Panc1 (cell line): ENCODE results near the gene POLE. TPM values are rescaled to one million over a fixed set of nuclear protein-coding genes. Genes with fewer than 3 reads are reported as not detected.

Experiments
- ATAC-seq: fragments of 200-7000 bp; cut with Tn5 transposase; 2 replicates; pipeline ENCODE4 v1.9.1; 2020; ENCODE audit warnings: mild to moderate bottlenecking, moderate library complexity
- BruUV-seq: library from RNA; stranded (reverse); fragments of 400-500 nt; replicated peaks from 2 replicates; lab custom pipeline; 2021; lab: Mats Ljungman, UMichigan
- CTCF ChIA-PET: fragments of 300-600 bp; sonication (Branson Sonifier 250); formaldehyde crosslinking; loops from one replicate; lab custom pipeline; 2022; ENCODE audit warnings: antibody characterized with exemption; lab: Charles Lee
- POLR2A ChIA-PET: fragments of 300-600 bp; sonication (Branson Sonifier 250); formaldehyde crosslinking; loops from one replicate; lab custom pipeline; 2022; ENCODE audit warnings: antibody characterized with exemption; lab: Charles Lee
- DNase-seq: peaks from one replicate; pipeline ENCODE4 v3.0.0-alpha.2; 2010; ENCODE audit warnings: low read depth, low spot score
- H3K27ac ChIP-seq: 2 replicates; pipeline ENCODE4 v1.5.1; 2011; ENCODE audit warnings: mild to moderate bottlenecking, low read length, inconsistent platforms
- H3K27me3 ChIP-seq: fragments of 200-500 bp; sonication (Bioruptor generic); 2 replicates; pipeline ENCODE4 v1.6.0; 2014; ENCODE audit warnings: low read length, inconsistent platforms; ENCODE audit not compliant: control insufficient read depth, insufficient read depth
- H3K36me3 ChIP-seq: fragments of 200-500 bp; sonication (Bioruptor generic); 2 replicates; pipeline ENCODE4 v1.5.1; 2014; ENCODE audit warnings: inconsistent platforms, mild to moderate bottlenecking, low read length, moderate library complexity; ENCODE audit not compliant: control insufficient read depth, insufficient read depth
- H3K4me1 ChIP-seq: 2 replicates; pipeline ENCODE4 v1.5.1; 2011; ENCODE audit warnings: inconsistent platforms, mild to moderate bottlenecking, low read length, moderate library complexity; ENCODE audit not compliant: control insufficient read depth, insufficient read depth
- H3K4me3 ChIP-seq, 2 experiments: 2 replicates each; pipeline ENCODE4 v1.5.1; 2011 to 2012; ENCODE audit warnings: low read depth in 2 of 2, low read length in 2 of 2, mild to moderate bottlenecking in 2 of 2, inconsistent platforms in 1 of 2, moderate library complexity in 1 of 2
- H3K9me3 ChIP-seq: fragments of 200-500 bp; sonication (Bioruptor generic); 2 replicates; pipeline ENCODE4 v1.5.1; 2014; ENCODE audit warnings: low read depth, mild to moderate bottlenecking, inconsistent platforms, low read length, moderate library complexity; ENCODE audit not compliant: control insufficient read depth, insufficient read depth
- POLR2AphosphoS5 ChIP-seq: IDR thresholded peaks from 2 replicates; pipeline ENCODE4 v1.6.1; 2012; ENCODE audit warnings: mild to moderate bottlenecking, low read depth, low read length, moderate library complexity
- SIN3A ChIP-seq: IDR thresholded peaks from 2 replicates; pipeline ENCODE4 v1.6.1; 2012; ENCODE audit warnings: low read depth, mild to moderate bottlenecking, low read length, moderate library complexity, borderline replicate concordance; ENCODE audit not compliant: insufficient read depth
- TCF7L2 ChIP-seq: IDR thresholded peaks from 2 replicates; pipeline ENCODE4 v1.6.1; 2011; ENCODE audit warnings: mild to moderate bottlenecking, low read depth, low read length, inconsistent platforms
- in situ Hi-C: cut with HindIII; loops from 2 replicates; pipeline ENCODE4 v1.10.0; 2016; ENCODE audit warnings: low sequenced_read_pairs, low pct_unique_long_range_greater_than_20kb
- intact Hi-C: fragments of 100-400 bp; cut with micrococcal nuclease; formaldehyde crosslinking; loops from one replicate; pipeline ENCODE4 v1.10.0; 2022; ENCODE audit not compliant: unreplicated experiment
- total RNA-seq: library from RNA; stranded (reverse); gene quantifications from one replicate; pipeline ENCODE4 v1.2.1, GENCODE V29; 2021; ENCODE audit not compliant: unreplicated experiment
- TF ChIP-seq, protein P1 (sequence below): fragments of 450-650 bp; IDR thresholded peaks from 2 replicates; pipeline ENCODE4 v1.5.1; 2017; ENCODE audit warnings: mild to moderate bottlenecking
- TF ChIP-seq, protein P2 (sequence below), 2 experiments: IDR thresholded peaks; 2 replicates each; pipeline ENCODE4 v1.6.1; 2011 to 2012; ENCODE audit warnings: low read depth in 2 of 2, control low read depth in 1 of 2, low read length in 1 of 2, mild to moderate bottlenecking in 1 of 2, moderate library complexity in 1 of 2; ENCODE audit not compliant: insufficient read depth in 1 of 2

Gene POLE
- total RNA-seq, 1 experiment from 2014 or later = 112 TPM

DNA sequence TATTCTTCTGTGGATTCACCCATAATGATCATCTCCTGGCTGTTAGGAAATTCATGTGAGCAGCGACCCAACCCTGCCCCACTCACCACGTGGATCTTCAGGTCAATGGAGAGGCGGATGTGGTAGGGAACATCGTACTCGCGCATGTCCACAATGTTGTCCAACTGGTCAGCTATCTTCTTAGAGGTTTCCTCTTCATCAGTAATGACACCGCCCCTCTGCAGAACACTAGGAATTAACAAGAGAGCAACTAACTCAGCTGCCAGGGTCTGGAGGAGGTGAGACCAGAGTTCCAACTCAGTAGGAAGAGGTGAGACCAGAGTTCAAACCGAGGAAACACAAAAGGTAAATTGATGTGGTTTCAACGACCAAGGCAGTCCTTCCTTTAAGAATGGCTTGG, 9.7 kb downstream of the POLE start:
- TF ChIP-seq, protein P1, sequence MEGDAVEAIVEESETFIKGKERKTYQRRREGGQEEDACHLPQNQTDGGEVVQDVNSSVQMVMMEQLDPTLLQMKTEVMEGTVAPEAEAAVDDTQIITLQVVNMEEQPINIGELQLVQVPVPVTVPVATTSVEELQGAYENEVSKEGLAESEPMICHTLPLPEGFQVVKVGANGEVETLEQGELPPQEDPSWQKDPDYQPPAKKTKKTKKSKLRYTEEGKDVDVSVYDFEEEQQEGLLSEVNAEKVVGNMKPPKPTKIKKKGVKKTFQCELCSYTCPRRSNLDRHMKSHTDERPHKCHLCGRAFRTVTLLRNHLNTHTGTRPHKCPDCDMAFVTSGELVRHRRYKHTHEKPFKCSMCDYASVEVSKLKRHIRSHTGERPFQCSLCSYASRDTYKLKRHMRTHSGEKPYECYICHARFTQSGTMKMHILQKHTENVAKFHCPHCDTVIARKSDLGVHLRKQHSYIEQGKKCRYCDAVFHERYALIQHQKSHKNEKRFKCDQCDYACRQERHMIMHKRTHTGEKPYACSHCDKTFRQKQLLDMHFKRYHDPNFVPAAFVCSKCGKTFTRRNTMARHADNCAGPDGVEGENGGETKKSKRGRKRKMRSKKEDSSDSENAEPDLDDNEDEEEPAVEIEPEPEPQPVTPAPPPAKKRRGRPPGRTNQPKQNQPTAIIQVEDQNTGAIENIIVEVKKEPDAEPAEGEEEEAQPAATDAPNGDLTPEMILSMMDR = no peak
- no peak for TF ChIP-seq TCF7L2
- TF ChIP-seq POLR2AphosphoS5 = no peak
- TF ChIP-seq, protein P2, sequence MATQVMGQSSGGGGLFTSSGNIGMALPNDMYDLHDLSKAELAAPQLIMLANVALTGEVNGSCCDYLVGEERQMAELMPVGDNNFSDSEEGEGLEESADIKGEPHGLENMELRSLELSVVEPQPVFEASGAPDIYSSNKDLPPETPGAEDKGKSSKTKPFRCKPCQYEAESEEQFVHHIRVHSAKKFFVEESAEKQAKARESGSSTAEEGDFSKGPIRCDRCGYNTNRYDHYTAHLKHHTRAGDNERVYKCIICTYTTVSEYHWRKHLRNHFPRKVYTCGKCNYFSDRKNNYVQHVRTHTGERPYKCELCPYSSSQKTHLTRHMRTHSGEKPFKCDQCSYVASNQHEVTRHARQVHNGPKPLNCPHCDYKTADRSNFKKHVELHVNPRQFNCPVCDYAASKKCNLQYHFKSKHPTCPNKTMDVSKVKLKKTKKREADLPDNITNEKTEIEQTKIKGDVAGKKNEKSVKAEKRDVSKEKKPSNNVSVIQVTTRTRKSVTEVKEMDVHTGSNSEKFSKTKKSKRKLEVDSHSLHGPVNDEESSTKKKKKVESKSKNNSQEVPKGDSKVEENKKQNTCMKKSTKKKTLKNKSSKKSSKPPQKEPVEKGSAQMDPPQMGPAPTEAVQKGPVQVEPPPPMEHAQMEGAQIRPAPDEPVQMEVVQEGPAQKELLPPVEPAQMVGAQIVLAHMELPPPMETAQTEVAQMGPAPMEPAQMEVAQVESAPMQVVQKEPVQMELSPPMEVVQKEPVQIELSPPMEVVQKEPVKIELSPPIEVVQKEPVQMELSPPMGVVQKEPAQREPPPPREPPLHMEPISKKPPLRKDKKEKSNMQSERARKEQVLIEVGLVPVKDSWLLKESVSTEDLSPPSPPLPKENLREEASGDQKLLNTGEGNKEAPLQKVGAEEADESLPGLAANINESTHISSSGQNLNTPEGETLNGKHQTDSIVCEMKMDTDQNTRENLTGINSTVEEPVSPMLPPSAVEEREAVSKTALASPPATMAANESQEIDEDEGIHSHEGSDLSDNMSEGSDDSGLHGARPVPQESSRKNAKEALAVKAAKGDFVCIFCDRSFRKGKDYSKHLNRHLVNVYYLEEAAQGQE (IDR thresholded peaks at IDR 0.05; ENCODE audit: insufficient read depth in 1 of 2, low read depth in 2 of 2, low read length in 1 of 2) = no peak
- TF ChIP-seq SIN3A = no peak
- in situ Hi-C loops = no loop called here
- intact Hi-C loops = no loop called here
- Histone ChIP-seq H3K4me1 (no peaks in the 10 kb centered on the region), H3K27me3 (no peaks in the 10 kb centered on the region), H3K4me3 (no peak overlapping the region), H3K36me3 (peaks cover 2% of the 10 kb centered on the region; the same call in 1 of the 2 replicates), H3K27ac (no peak overlapping the region), H3K9me3 (no peaks in the 10 kb centered on the region)
- BruUV-seq = no TSS peak
- ChIA-PET POLR2A (no interaction called here), CTCF (no interaction called here)
- ATAC-seq (no peak), DNase-seq (no peak)

DNA sequence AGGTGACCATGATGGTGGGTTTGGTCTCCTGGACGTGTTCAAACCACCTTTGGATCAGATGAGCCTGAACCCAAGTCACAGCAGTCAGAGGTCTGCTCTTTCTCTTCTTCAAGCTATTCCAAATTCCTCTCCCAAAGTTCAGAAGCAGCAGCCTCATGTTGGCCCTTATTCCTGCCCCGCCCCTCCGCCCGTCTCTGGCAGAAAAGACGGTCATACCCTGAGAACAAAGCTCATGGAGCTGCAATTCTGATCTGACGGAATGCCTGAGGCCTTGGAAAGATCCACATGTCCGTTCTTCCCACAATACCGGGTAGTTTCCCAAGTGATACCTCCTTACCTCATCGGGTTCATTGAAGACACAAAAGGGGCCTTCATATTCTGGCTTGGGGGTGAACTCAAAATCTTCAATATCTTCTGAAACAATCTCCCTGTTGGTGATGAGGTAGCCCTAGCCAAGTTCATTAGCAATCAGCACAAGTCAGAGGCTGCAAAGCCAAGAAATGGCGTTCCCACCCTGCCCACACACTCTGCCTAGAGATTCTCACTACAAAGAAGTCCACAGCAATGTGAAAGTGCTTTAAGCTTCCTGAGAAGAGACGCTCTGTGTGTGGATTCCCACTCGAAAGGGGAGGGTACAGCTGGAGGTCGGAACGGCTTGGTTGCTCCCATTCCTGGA, 11.2 kb downstream of the POLE start:
- Histone ChIP-seq H3K27ac (no peak overlapping the region), H3K36me3 (peaks cover 4% of the 10 kb centered on the region; the same call in 1 of the 2 replicates), H3K27me3 (no peaks in the 10 kb centered on the region), H3K4me3 (no peak overlapping the region), H3K4me1 (no peaks in the 10 kb centered on the region), H3K9me3 (no peaks in the 10 kb centered on the region)
- ATAC-seq (no peak), DNase-seq (no peak)
- in situ Hi-C loops (no loop called here), intact Hi-C loops (no loop called here)
- no TSS peak for BruUV-seq
- CTCF ChIA-PET = no interaction called here
- TF ChIP-seq SIN3A (no peak), POLR2AphosphoS5 (no peak), TCF7L2 (no peak)
- TF ChIP-seq, protein P1 = no peak
- TF ChIP-seq, protein P2 (IDR thresholded peaks at IDR 0.05; ENCODE audit: insufficient read depth in 1 of 2, low read depth in 2 of 2, low read length in 1 of 2) = no peak
- POLR2A ChIA-PET = no interaction called here
